Femur (tissue), 1 donor: ENCODE measurements around the gene SMIM32.

ENCODE experiments used
- DNase-seq: peaks from one replicate; pipeline ENCODE4 v3.0.0-alpha.2; 2017

SMIM32 gene

GRCh38 chr5:136192526-136193321 lies at the start of gene SMIM32:
Gene SMIM32, minus strand, starts transcription at chr5:136193162. Its CDS starts 638 bp downstream, at chr5:136192524.
- peak; percentile 49 for DNase-seq

- DNase-seq, result no peak
Observed at GRCh38 chr5:136242611-136243010, 49.6 kb upstream of the SMIM32 start.

GRCh38 chr5:136242136-136242535 lies 49.2 kb upstream of the SMIM32 start:
- no peak for DNase-seq

GRCh38 chr5:136240894-136241293 lies 47.9 kb upstream of the SMIM32 start:
- DNase-seq, result no peak

- no peak for DNase-seq
Observed at GRCh38 chr5:136236479-136237083, 43.6 kb upstream of the SMIM32 start.

GRCh38 chr5:136235321-136235720 lies 42.4 kb upstream of the SMIM32 start:
- DNase-seq, result no peak

- no peak for DNase-seq
Observed at GRCh38 chr5:136232316-136232715, 39.4 kb upstream of the SMIM32 start.

GRCh38 chr5:136230176-136230575 lies 37.2 kb upstream of the SMIM32 start:
- DNase-seq, result no peak

- no peak for DNase-seq
Observed at GRCh38 chr5:136228136-136228757, 35.3 kb upstream of the SMIM32 start.

- no peak for DNase-seq
Observed at GRCh38 chr5:136226401-136226800, 33.4 kb upstream of the SMIM32 start.

- DNase-seq, result no peak
Observed at GRCh38 chr5:136225796-136226195, 32.8 kb upstream of the SMIM32 start.

- no peak for DNase-seq
Observed at GRCh38 chr5:136222580-136223235, 29.7 kb upstream of the SMIM32 start.

- no peak for DNase-seq
Observed at GRCh38 chr5:136221340-136221739, 28.4 kb upstream of the SMIM32 start.

GRCh38 chr5:136216230-136216629 lies 23.3 kb upstream of the SMIM32 start:
- DNase-seq, result no peak

- no peak for DNase-seq
Observed at GRCh38 chr5:136215812-136216211, 22.9 kb upstream of the SMIM32 start.

- no peak for DNase-seq
Observed at GRCh38 chr5:136213919-136214493, 21.0 kb upstream of the SMIM32 start.

- DNase-seq, result peak; percentile 66
Observed at GRCh38 chr5:136212252-136212721, 19.3 kb upstream of the SMIM32 start.

GRCh38 chr5:136211282-136212040 lies 18.5 kb upstream of the SMIM32 start:
- no peak for DNase-seq

- no peak for DNase-seq
Observed at GRCh38 chr5:136210259-136210658, 17.3 kb upstream of the SMIM32 start.

GRCh38 chr5:136209346-136209910 lies 16.5 kb upstream of the SMIM32 start:
- no peak for DNase-seq

GRCh38 chr5:136208916-136209315 lies 16.0 kb upstream of the SMIM32 start:
- DNase-seq, result no peak

- DNase-seq, result no peak
Observed at GRCh38 chr5:136207631-136208030, 14.7 kb upstream of the SMIM32 start.
